Endothelial cell of umbilical vein (primary cell): Measurements from ENCODE around the gene AMBP. TPM values are rescaled to one million over a fixed set of nuclear protein-coding genes. Genes with fewer than 3 reads are reported as not detected.
A peak's percentile ranks its signal among the peaks of the same experiment; 100 is the strongest.

ENCODE experiments used
- BruUV-seq: library from RNA; stranded (reverse); fragments of 400-500 nt; replicated peaks from 2 replicates; lab custom pipeline; 2021; lab: Mats Ljungman, UMichigan
- CTCF ChIA-PET: fragments of 300-600, 350-600 bp; sonication (Branson Sonifier 250); formaldehyde crosslinking; loops from one replicate; lab custom pipeline; 2021; ENCODE audit warnings: antibody characterized with exemption, inconsistent platforms; lab: Charles Lee
- POLR2A ChIA-PET: fragments of 300-600, 350-600 bp; sonication (Branson Sonifier 250); formaldehyde crosslinking; loops from one replicate; lab custom pipeline; 2021; ENCODE audit warnings: antibody characterized with exemption, inconsistent platforms; lab: Charles Lee
- DNase-seq: peaks from one replicate; pipeline ENCODE4 v3.0.0-alpha.2; 2011; ENCODE audit warnings: low read depth, low spot score
- FAIRE-seq: peaks from 2 replicates; lab custom pipeline; 2011; peaks lifted over from hg19 to GRCh38; lab: Jason Lieb, UNC
- H2AFZ ChIP-seq: 2 replicates; pipeline ENCODE4 v1.6.0; 2012; ENCODE audit warnings: low read depth, low read length, control low read depth, inconsistent platforms
- H3K27ac ChIP-seq: 2 replicates; pipeline ENCODE4 v1.5.1; 2011; ENCODE audit warnings: low read depth, mild to moderate bottlenecking, control low read depth, low read length, moderate library complexity; ENCODE audit not compliant: insufficient read depth
- H3K27me3 ChIP-seq, 2 experiments: 2 replicates each; pipeline versions ENCODE4 v1.6.0 to v1.6.1; 2011; ENCODE audit warnings: low read length in 2 of 2, mixed read lengths in 1 of 2; ENCODE audit not compliant: control insufficient read depth in 2 of 2, insufficient read depth in 2 of 2
- H3K36me3 ChIP-seq, 2 experiments: 2 replicates in 1 of 2; 3 replicates in 1 of 2; pipeline ENCODE4 v1.5.1; 2011; ENCODE audit warnings: low read length in 2 of 2, mild to moderate bottlenecking in 1 of 2, moderate library complexity in 1 of 2; ENCODE audit not compliant: control insufficient read depth in 2 of 2, insufficient read depth in 2 of 2; ENCODE audit errors: extremely low read depth in 1 of 2
- H3K4me1 ChIP-seq: 3 replicates; pipeline ENCODE4 v1.5.1; 2011; ENCODE audit warnings: mild to moderate bottlenecking, low read length; ENCODE audit not compliant: control insufficient read depth, insufficient read depth; ENCODE audit errors: extremely low read depth
- H3K4me2 ChIP-seq: 2 replicates; pipeline ENCODE4 v1.6.1; 2011; ENCODE audit warnings: low read length, control low read depth, mixed read lengths; ENCODE audit not compliant: insufficient read depth
- H3K4me3 ChIP-seq, 3 experiments: fragments of 200-600 bp in 1 of 3; sonication (generic), shearing (Covaris generic) in 1 of 3; replicated peaks in 1 of 3; 2 replicates each; pipeline ENCODE4 v1.5.1; 2011 to 2016; ENCODE audit warnings: control low read depth in 3 of 3, low read length in 3 of 3, mild to moderate bottlenecking in 2 of 3, inconsistent platforms in 1 of 3, low read depth in 1 of 3, moderate library complexity in 1 of 3; ENCODE audit not compliant: insufficient read depth in 1 of 3
- H3K79me2 ChIP-seq: 2 replicates; pipeline ENCODE4 v1.6.0; 2012; ENCODE audit warnings: low read length, inconsistent platforms; ENCODE audit not compliant: control insufficient read depth, insufficient read depth
- H3K9ac ChIP-seq: replicated peaks from 2 replicates; pipeline ENCODE3; 2011; ENCODE audit warnings: low read length, control low read depth; ENCODE audit not compliant: insufficient read depth; ENCODE audit errors: extremely low read depth
- H3K9me1 ChIP-seq: replicated peaks from 3 replicates; pipeline ENCODE4 v1.6.0; 2011; ENCODE audit warnings: mild to moderate bottlenecking, low read length; ENCODE audit not compliant: control insufficient read depth, insufficient read depth; ENCODE audit errors: extremely low read depth
- H3K9me3 ChIP-seq: replicated peaks from 2 replicates; pipeline ENCODE4 v1.5.1; 2012; ENCODE audit warnings: low read length, inconsistent platforms; ENCODE audit not compliant: control insufficient read depth, insufficient read depth
- H4K20me1 ChIP-seq: replicated peaks from 2 replicates; pipeline ENCODE3; 2011; ENCODE audit warnings: mild to moderate bottlenecking, low read length; ENCODE audit not compliant: control insufficient read depth, insufficient read depth; ENCODE audit errors: extremely low read depth
- EZH2 ChIP-seq: IDR thresholded peaks from 2 replicates; pipeline ENCODE4 v1.6.1; 2012; ENCODE audit warnings: borderline replicate concordance, low read depth, mild to moderate bottlenecking, moderate library complexity, low read length, inconsistent platforms; ENCODE audit not compliant: severe bottlenecking
- GATA2 ChIP-seq: IDR thresholded peaks from 2 replicates; pipeline ENCODE4 v1.7.0; 2011; ENCODE audit warnings: low read depth, mild to moderate bottlenecking, moderate library complexity, mixed read lengths, low read length; ENCODE audit not compliant: insufficient read length, insufficient read depth
- JUN ChIP-seq: IDR thresholded peaks from 2 replicates; pipeline ENCODE4 v1.6.1; 2011; ENCODE audit warnings: borderline replicate concordance, low read depth; ENCODE audit not compliant: insufficient read length, insufficient read depth
- POLR2A ChIP-seq: IDR thresholded peaks from 2 replicates; pipeline ENCODE4 v1.6.1; 2012; ENCODE audit warnings: low read depth, mild to moderate bottlenecking, control low read depth, low read length
- dilution Hi-C: fragments of 300-500 bp; cut with MboI; formaldehyde crosslinking; loops from one replicate; pipeline ENCODE4 v1.15.0; 2019; ENCODE audit warnings: low sequenced_read_pairs; ENCODE audit not compliant: extremely low pct_ligation_motif_present
- intact Hi-C: fragments of 100-400 bp; cut with micrococcal nuclease; formaldehyde crosslinking; loops from one replicate; pipeline ENCODE4 v1.10.0; 2022
- polyA plus RNA-seq, 4 experiments: library from polyadenylated mRNA; depleted of rRNA in 3 of 4; stranded (reverse) in 3 of 4; unstranded in 1 of 4; fragments of >200 nt; gene quantifications; 2 replicates each; pipeline versions ENCODE4 v1.2.1 to v1.2.3, GENCODE V29; 2011 to 2012; ENCODE audit warnings: missing spikeins in 1 of 4
- total RNA-seq: library from RNA; stranded (reverse); gene quantifications from 2 replicates; pipeline ENCODE4 v1.2.3, GENCODE V29; 2021
- TF ChIP-seq, protein P1 (sequence below): IDR thresholded peaks from 2 replicates; pipeline ENCODE4 v1.6.1; 2011; ENCODE audit not compliant: insufficient read depth, insufficient read length

The AMBP gene
- total and polyA plus RNA-seq, 2 donors (not counting 3 experiments of a cell fraction or from before 2014, with no cell fraction given) = not detected

DNA sequence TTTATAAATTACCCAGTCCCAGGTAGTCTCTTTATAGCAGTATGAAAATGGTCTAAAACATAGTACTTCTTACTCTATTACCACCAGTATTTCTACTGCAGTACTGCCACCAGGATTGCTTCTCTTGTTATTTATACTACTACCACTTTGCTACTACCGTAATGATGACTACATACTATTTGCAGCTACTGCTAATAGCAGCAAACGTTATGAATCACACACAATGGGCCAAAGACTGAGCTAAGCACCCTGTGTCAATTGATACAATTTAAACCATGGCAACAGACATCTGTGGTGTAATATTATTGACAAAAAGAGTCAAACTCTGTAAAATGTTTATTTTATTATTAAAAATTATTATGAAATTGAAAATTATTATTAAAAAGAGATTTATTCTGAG, 36.3 kb upstream of the AMBP start:
- dilution Hi-C loops = no loop called here
- intact Hi-C loops = no loop called here
- Histone ChIP-seq H3K79me2 (no peaks in the 10 kb centered on the region), H2AFZ (no peak overlapping the region), H3K9me1 (no peaks in the 10 kb centered on the region), H3K4me3 (no peak overlapping the region), H3K27ac (no peak overlapping the region), H3K27me3 (peaks cover 32 to 44% of the 10 kb centered on the region in 2 experiments), H3K36me3 (no peaks in the 10 kb centered on the region), H3K9ac (no peak overlapping the region), H3K4me2 (no peak overlapping the region), H3K9me3 (no peaks in the 10 kb centered on the region), H4K20me1 (no peaks in the 10 kb centered on the region), H3K4me1 (no peaks in the 10 kb centered on the region)
- CTCF ChIA-PET = interaction anchor here (2.3 kb wide), 1 partner anchor 32 kb away, joined by 8 read pairs; no protein-coding TSS in a partner anchor
- POLR2A ChIA-PET = no interaction called here
- no TSS peak for BruUV-seq
- FAIRE-seq = no peak
- no peak for DNase-seq
- TF ChIP-seq GATA2 = no peak
- no peak for TF ChIP-seq JUN
- TF ChIP-seq, protein P1, sequence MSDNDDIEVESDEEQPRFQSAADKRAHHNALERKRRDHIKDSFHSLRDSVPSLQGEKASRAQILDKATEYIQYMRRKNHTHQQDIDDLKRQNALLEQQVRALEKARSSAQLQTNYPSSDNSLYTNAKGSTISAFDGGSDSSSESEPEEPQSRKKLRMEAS = no peak

DNA sequence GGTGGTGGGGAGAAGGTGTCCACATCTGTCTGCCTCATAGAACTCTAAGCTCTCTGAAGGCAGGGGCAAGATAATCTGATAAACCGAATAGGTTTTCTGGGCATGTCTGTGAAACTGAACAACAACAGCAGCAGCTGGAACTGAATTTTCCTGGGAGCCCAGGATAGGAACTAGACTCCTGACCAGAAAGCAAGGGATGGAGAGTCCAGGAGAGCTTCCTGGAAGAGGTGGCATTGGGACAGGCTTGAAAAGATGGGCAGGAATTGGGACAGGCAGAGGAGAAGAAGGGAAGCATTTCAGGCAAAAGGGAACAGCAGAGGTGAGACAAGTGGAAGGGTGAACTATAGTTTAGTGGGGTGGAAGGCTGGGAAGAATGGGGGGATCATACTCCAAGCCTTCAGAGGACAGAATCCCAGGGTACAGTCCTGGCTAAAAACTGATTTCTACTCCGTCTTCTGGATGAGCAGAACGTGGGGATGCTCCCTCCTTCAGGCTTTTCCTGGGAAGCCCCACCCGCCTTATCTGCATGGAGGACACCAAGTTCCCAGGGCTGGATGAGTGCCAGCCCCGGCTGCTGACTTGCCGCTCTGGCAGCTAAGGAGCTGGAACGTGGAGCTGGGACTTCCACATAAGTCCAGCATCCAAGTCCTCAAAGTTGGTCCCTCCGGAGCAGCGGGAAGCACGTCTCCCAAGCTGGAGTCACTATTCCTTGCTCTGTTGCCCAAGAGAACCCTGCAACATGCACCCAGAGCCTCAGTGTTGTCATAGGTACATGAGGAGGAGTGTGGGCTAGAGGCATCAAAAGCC, 34.9 kb upstream of the AMBP start:
- ChIA-PET POLR2A (no interaction called here), CTCF (interaction anchor here (1.6 to 2.6 kb wide), 3 partner anchors 13 to 178 kb away, joined by 3 to 15 read pairs (median 9); no protein-coding TSS in a partner anchor)
- Histone ChIP-seq H3K27ac (no peak overlapping the region), H3K9ac (no peak overlapping the region), H3K9me1 (no peaks in the 10 kb centered on the region), H3K36me3 (no peaks in the 10 kb centered on the region), H3K4me2 (no peak overlapping the region), H4K20me1 (no peaks in the 10 kb centered on the region), H3K4me1 (no peaks in the 10 kb centered on the region), H2AFZ (no peak overlapping the region), H3K4me3 (no peak overlapping the region), H3K79me2 (no peaks in the 10 kb centered on the region), H3K9me3 (no peaks in the 10 kb centered on the region), H3K27me3 (peaks cover 25 to 31% of the 10 kb centered on the region in 2 experiments)
- TF ChIP-seq POLR2A (no peak), EZH2 (peak; percentile 45)
- intact Hi-C loops = no loop called here
- DNase-seq (no peak), FAIRE-seq (no peak)
- BruUV-seq = no TSS peak
- dilution Hi-C loops = no loop called here
